H4 (cell line): ENCODE results near the gene RPS26. TPM values are rescaled to one million over a fixed set of nuclear protein-coding genes. Genes with fewer than 3 reads are reported as not detected.
"Not testable (repeated sequence)": the region's sequence is repeated elsewhere in the genome, so short reads cannot be mapped to it uniquely, and the experiment has no call there.

Experiments
- DNase-seq: peaks from one replicate; pipeline ENCODE4 v3.0.0-alpha.2; 2015; ENCODE audit warnings: low spot score
- total RNA-seq: library from RNA; depleted of rRNA; stranded (reverse); fragments of >200 nt; shearing (Covaris generic); gene quantifications from 2 replicates; pipeline ENCODE4 v1.2.3, GENCODE V29; 2014

The RPS26 gene
- total RNA-seq, 1 experiment from 2014 or later, result 1,870 TPM

- DNase-seq, result no peak
Measured at GRCh38 chr12:56021889-56022497, 19.7 kb upstream of the RPS26 start.

- no peak for DNase-seq
Measured at GRCh38 chr12:56028511-56029165, 13.1 kb upstream of the RPS26 start.

DNA sequence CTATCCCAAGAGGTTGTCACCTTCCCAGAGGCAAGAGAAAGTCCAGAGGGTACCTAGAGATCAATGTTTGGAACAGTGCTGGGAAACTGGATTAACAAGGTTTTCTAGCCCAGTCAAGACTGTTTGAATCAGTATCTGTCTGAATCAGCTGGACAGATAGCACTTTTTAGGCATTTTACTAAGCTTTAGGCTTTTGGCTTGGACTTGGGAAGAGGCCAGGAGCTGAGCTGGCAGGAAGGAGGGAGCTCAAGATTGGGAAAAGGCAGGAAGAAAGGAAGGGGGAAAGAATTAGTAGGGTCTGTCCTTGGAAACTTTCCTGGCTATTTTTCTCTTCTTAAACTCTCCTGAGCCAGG lies 12.6 kb upstream of the RPS26 start:
- DNase-seq, result no peak

GRCh38 chr12:56029666-56030293 lies 11.9 kb upstream of the RPS26 start:
- DNase-seq, result no peak

- no peak for DNase-seq
Measured at GRCh38 chr12:56031987-56032386, 9.7 kb upstream of the RPS26 start.

DNA sequence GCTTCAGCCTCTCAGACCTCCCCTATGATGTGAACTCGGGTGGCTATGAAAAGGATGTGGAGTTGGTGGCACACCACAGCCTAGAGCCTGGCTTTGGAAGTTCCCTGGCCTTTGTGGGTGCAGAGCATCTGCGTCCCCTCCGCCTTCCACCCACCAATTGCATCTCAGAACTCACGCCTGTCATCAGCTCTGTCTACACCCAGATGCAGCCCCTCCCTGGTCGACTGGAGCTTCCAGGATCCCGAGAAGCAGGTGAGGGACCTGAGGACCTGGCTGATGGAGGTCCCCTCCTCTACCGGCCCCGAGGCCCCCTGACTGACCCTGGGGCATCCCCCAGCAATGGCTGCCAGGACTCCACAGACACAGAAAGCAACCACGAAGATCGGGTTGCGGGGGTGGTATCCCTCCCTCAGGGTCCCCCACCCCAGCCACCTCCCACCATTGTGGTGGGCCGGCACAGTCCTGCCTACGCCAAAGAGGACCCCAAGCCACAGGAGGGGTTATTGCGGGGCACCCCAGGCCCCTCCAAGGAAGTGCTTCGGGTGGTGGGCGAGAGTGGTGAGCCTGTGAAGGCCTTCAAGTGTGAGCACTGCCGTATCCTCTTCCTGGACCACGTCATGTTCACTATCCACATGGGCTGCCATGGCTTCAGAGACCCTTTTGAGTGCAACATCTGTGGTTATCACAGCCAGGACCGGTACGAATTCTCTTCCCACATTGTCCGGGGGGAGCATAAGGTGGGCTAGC lies 7.0 kb upstream of the RPS26 start:
- no peak for DNase-seq

GRCh38 chr12:56037161-56037560 lies 4.6 kb upstream of the RPS26 start:
- DNase-seq, result no peak

DNA sequence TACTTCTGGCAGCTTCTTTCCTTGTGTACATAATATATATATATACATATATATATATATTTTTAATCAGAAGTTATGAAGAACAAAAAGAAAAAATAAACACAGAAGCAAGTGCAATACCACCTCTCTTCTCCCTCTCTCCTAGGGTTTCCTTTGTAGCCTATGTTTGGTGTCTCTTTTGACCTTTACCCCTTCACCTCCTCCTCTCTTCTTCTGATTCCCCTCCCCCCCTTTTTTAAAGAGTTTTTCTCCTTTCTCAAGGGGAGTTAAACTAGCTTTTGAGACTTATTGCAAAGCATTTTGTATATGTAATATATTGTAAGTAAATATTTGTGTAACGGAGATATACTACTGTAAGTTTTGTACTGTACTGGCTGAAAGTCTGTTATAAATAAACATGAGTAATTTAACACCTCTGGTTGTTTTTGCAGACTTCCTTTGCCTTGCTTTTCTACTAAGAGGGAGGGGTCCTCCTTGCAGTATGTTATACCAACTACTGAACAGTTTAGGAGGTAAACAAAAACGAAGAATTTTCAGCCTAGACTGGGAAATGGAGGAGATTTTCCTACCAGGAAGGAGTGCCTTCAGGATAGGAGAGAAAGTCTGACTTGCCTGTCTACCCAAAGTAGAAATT lies 3.6 kb upstream of the RPS26 start:
- DNase-seq, result no peak

GRCh38 chr12:56040151-56040550 lies 1.6 kb upstream of the RPS26 start:
- no peak for DNase-seq

DNA sequence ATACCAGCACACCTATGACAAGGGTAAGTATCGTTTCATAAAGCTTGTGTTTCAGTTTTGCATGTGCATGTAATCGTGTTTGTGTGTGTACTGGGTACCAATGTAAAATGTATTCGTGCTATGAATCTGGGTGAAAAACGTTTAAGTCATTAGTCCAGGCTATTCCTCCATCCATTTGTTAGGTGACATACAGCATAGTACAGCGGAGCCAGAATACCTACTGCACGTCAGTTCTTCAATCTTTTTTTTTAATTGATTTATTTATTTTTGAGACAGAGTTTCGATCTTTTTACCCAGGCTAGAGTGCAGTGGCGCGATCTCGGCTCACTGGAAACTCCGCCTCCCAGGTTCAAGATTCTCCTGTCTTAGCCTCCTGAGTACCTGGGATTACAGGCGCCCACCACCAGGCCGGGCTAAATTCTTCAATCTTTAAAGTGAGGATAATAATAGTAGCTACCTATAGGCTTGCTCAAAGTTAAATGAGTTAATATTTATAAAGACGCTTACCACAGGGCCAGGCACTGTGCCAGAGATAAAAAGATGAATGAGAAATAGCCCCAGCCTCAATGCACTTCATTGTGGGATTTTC lies 661 bp upstream of the RPS26 start:
- DNase-seq, result no peak

- DNase-seq, result not testable (repeated sequence)
Measured at GRCh38 chr12:56042430-56042813, 704 bp downstream of the RPS26 start.

DNA sequence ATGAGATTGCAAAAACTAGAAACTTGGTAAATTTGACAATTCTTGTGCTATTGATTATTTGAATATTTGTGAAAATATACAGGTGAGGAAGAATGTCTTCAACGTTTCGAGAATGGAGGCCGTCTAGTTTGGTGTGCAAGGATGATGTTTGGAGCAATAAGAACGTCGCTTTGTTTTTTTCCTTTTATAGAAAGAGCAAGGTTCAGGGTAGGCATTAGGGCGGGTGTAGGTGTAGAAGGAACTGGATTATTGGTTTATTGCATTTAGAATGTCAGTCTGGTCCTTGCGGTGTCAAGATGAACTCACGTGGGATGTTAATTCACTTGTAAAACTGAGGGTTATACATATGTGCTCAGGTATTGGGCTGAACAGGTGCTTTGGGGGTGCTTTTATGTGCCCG lies 1.1 kb downstream of the RPS26 start:
- no peak for DNase-seq

GRCh38 chr12:56046027-56046780 lies 4.5 kb downstream of the RPS26 start:
- no peak for DNase-seq

GRCh38 chr12:56053407-56053893 lies 11.7 kb downstream of the RPS26 start:
- peak; percentile 26 for DNase-seq

GRCh38 chr12:56059964-56060363 lies 18.2 kb downstream of the RPS26 start:
- not testable (repeated sequence) for DNase-seq

GRCh38 chr12:56061982-56062381 lies 20.3 kb downstream of the RPS26 start:
- no peak for DNase-seq

DNA sequence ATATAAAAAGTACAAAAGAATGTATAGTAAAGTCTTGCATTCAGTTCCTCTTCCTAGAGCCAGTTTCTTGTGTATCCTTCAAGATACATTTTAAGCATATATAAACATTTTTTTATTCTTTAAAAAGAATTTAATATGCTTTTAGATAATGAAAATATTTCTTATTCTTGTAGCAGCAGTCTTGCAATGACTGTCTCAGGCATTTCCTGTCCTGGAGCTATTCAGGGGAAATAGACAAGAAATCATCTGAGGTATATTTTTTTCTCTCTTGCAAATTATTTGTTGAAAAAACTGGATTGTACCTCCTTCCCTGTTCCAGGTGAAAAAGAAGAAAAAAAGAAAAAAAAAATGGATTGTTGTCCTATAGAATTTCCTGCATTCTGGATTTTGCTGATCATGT lies 21.3 kb downstream of the RPS26 start:
- DNase-seq, result no peak

DNA sequence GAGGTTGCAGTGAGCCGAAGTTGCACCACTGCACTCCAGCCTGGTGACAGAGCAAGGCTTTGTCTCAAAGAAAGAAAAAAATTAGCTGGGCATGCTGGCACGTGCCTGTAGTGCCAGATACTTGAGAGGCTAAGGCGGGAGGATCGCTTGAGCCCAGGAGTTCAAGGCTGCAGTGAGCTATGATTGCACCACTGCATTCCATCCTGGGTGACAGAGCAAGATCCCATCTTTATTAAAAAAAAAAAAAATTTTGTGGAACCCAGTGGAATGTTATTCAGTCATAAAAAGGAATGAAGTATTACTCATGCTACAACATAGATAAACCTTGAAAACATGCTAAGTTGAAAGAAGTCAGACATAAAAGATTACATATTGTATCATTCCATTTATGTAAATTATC lies 29.9 kb downstream of the RPS26 start:
- DNase-seq, result no peak

DNA sequence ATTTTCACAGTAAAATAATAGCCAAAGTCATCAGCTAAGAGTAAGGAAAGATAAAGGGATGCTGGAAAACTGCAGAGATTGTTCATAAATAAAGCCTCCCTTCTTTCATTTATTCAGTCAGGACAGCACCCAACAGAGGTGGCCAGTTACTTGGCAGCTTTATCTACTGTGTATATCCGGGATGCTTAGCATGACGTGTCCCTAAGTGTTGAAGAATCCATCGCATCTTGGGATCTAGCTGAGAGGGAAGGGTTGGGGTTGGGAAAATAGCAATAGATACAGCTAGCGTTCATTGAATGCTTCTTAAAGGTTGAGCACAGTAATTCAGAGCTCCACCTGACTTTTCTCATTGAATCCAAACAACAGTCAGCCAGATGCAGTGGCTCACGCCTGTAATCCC lies 32.7 kb downstream of the RPS26 start:
- DNase-seq, result no peak

- DNase-seq, result not testable (repeated sequence)
Measured at GRCh38 chr12:56077966-56078365, 36.2 kb downstream of the RPS26 start.

DNA sequence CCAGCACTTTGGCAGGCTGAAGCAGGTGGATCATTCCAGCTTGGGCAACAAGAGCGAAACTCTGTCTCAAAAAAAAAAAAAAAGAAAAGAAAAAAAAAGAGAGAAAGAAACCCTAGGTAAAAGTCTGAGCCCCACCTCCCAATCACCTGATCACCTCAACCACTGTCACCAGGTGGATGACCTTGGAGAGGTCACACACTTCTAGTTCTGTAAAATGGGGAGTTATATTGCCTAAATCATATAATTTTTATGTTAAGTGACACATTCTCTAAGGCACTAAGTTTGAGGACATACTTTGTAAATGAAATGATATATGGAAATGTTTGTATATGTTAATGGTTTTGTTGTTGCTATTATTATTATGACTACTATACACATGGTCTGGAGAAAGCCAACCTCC lies 36.7 kb downstream of the RPS26 start:
- DNase-seq, result no peak
